ENCODE measurements around the gene NDOR1.

NDOR1 gene

GRCh38 chr9:137175345-137175961, 30.0 kb upstream of the NDOR1 start:
- H3K4me1 ChIP-seq = no peaks in the 10 kb centered on the region
- no peak overlapping the region for H3K4me3 ChIP-seq (ENCODE audit: low read depth, low read length)
- no peak for TF ChIP-seq CTCF (IDR thresholded peaks at IDR 0.05)
- no peak overlapping the region for H2AFZ ChIP-seq
- no peaks in the 10 kb centered on the region for H3K27me3 ChIP-seq (ENCODE audit: control insufficient read depth, insufficient read depth, low read length)
- H3K36me3 ChIP-seq (ENCODE audit: control insufficient read depth, insufficient read depth, low read length) = no peaks in the 10 kb centered on the region
- no peaks in the 10 kb centered on the region for H3K9me3 ChIP-seq (ENCODE audit: control insufficient read depth, low read length)
- no peak overlapping the region for H3K27ac ChIP-seq
- H3K9ac ChIP-seq = no peak overlapping the region
- no peak overlapping the region for H3K4me2 ChIP-seq (ENCODE audit: low read length)
- no peaks in the 10 kb centered on the region for H3K79me2 ChIP-seq

- Histone ChIP-seq H3K9ac (no peak overlapping the region), H3K4me3 (ENCODE audit: low read depth, low read length) (no peak overlapping the region), H3K4me2 (ENCODE audit: low read length) (no peak overlapping the region), H3K36me3 (ENCODE audit: control insufficient read depth, insufficient read depth, low read length) (no peaks in the 10 kb centered on the region), H3K9me3 (ENCODE audit: control insufficient read depth, low read length) (no peaks in the 10 kb centered on the region), H2AFZ (no peak overlapping the region), H3K4me1 (no peaks in the 10 kb centered on the region), H3K79me2 (no peaks in the 10 kb centered on the region), H3K27ac (no peak overlapping the region), H3K27me3 (ENCODE audit: control insufficient read depth, insufficient read depth, low read length) (no peaks in the 10 kb centered on the region)
- peak; percentile 48 for TF ChIP-seq CTCF (IDR thresholded peaks at IDR 0.05)
Observed at GRCh38 chr9:137176302-137177182, 29.0 kb upstream of the NDOR1 start.

- no peak overlapping the region for H3K9ac ChIP-seq
- H3K79me2 ChIP-seq = no peaks in the 10 kb centered on the region
- H3K9me3 ChIP-seq (ENCODE audit: control insufficient read depth, low read length) = no peaks in the 10 kb centered on the region
- no peak overlapping the region for H3K4me3 ChIP-seq (ENCODE audit: low read depth, low read length)
- no peak overlapping the region for H3K27ac ChIP-seq
- H3K4me1 ChIP-seq = no peaks in the 10 kb centered on the region
- H3K36me3 ChIP-seq (ENCODE audit: control insufficient read depth, insufficient read depth, low read length) = no peaks in the 10 kb centered on the region
- H3K27me3 ChIP-seq (ENCODE audit: control insufficient read depth, insufficient read depth, low read length) = no peaks in the 10 kb centered on the region
- no peak overlapping the region for H2AFZ ChIP-seq
- TF ChIP-seq CTCF (IDR thresholded peaks at IDR 0.05) = no peak
- no peak overlapping the region for H3K4me2 ChIP-seq (ENCODE audit: low read length)
Observed at GRCh38 chr9:137178201-137178938, 27.1 kb upstream of the NDOR1 start.

- Histone ChIP-seq H3K4me2 (ENCODE audit: low read length) (no peak overlapping the region), H3K9ac (no peak overlapping the region), H3K4me3 (ENCODE audit: low read depth, low read length) (no peak overlapping the region), H3K36me3 (ENCODE audit: control insufficient read depth, insufficient read depth, low read length) (no peaks in the 10 kb centered on the region), H3K9me3 (ENCODE audit: control insufficient read depth, low read length) (no peaks in the 10 kb centered on the region), H3K79me2 (no peaks in the 10 kb centered on the region), H2AFZ (no peak overlapping the region), H3K27me3 (ENCODE audit: control insufficient read depth, insufficient read depth, low read length) (no peaks in the 10 kb centered on the region), H3K27ac (no peak overlapping the region), H3K4me1 (no peaks in the 10 kb centered on the region)
- TF ChIP-seq CTCF (IDR thresholded peaks at IDR 0.05) = no peak
Observed at GRCh38 chr9:137178939-137179630, 26.4 kb upstream of the NDOR1 start.
